T-helper 1 cell (primary cell): ENCODE measurements around the gene PIANP.
A peak's percentile ranks its signal among the peaks of the same experiment; 100 is the strongest.

Experiments
- DNase-seq, 5 donors: peaks; one replicate each; pipeline ENCODE4 v3.0.0-alpha.2; 2012 to 2020

PIANP gene

DNA sequence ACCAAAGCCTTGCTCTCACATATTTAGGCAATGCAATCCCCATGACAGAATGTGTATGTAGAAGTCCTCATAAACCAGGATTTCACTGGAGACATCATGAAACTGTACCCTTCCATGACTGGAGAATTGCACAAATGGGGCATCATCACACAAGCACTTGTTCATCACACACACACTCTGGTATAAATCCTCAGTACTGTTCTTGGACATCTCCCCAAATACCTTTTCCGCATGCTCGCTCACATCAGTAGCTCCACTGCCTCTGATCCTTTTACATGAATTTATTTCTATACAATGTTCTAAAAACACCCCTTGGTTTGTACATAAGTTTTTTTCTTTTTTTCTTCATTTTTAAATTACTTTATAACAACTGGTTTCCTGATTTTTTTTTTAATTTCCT is 34.4 kb downstream of the PIANP start:
- DNase-seq, result no peak

DNA sequence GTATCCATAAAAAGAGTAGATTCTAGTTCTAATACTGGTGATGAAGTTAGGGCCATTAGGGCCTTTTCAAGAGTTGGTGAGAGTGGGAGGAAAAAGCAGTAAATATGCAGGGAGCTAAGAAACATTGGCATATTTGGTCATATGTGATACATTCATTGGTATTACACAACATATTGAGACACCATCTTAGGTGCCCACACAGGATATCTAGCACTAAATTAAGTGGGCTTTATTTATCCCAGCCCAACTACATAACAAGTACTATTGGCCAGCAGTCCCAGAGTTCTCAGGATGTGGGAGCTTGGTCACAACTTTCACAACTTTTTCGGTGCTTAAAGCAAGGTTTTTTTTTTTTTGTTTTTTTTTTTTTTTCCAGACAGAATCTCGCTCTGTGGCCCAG is 35.7 kb downstream of the PIANP start:
- DNase-seq, result no peak

GRCh38 chr12:6662906-6663742 is 37.5 kb downstream of the PIANP start, which contains the start of gene ING4:
ING4 (minus strand) TSS chr12:6663119; CDS start chr12:6663101, 18 bp downstream.
- peak; percentile 90 to 100 (median 95) for DNase-seq

- DNase-seq, result no peak
Measured at GRCh38 chr12:6662602-6662905, 38.1 kb downstream of the PIANP start.

GRCh38 chr12:6653987-6654386 is 46.6 kb downstream of the PIANP start:
- no peak for DNase-seq

DNA sequence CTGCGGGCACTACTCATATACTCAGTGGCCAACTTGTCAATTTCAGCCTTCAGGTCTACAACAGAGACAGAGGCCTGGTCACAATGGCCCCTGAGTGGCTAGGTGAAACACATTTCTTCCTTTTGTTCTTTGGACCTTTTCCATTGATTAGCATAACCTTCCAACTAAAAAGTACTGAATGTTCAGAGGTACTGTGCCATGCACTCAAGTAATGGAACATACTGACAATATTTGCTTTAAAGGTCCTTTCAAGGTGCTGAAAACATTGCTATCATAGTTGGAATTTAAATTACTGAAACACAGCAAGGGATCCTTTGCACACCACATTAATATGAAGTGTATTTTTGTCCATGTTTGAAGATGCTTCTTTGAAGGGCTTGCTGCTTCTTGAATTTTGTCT is 47.3 kb downstream of the PIANP start:
- no peak for DNase-seq

DNA sequence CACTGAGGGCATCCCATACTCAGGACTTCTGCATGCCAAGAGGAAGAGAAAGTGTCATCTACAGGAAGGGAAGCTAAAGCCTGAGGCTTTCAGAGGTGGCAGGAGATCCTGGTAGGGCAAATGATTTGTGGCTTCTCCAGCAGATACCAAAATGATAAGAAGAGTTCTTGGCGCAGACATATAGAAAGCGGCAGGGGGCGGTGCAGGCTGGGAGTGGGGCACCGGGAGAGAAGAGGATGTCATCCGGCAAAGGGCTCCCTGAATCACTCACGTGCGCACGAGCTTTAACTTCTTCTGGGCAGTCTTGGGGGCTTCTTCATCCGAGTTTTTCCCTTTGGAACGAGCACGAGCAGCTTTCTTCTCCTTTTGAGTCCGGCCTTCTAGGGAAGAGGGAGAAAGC is 48.2 kb downstream of the PIANP start:
- no peak for DNase-seq

DNA sequence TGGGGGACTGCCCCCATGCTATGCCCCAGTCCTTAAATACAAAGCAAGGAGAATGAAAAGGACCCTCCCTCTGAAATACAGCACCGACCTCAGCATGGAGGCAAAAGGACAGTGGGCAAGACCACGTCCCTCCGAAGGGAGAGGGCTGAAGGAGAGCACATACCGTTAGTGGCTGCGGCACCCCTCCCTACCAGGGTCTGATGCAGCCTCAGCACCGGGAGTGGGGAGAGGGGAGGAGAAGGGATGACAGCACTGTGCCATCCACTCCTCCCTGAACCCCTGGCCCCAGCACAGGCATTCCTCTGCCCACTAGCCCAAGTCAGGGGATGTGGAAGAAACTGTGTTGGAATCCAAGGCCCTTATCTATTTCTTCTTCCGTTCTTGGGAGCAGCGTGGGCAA is 49.8 kb downstream of the PIANP start:
- DNase-seq, result no peak

DNA sequence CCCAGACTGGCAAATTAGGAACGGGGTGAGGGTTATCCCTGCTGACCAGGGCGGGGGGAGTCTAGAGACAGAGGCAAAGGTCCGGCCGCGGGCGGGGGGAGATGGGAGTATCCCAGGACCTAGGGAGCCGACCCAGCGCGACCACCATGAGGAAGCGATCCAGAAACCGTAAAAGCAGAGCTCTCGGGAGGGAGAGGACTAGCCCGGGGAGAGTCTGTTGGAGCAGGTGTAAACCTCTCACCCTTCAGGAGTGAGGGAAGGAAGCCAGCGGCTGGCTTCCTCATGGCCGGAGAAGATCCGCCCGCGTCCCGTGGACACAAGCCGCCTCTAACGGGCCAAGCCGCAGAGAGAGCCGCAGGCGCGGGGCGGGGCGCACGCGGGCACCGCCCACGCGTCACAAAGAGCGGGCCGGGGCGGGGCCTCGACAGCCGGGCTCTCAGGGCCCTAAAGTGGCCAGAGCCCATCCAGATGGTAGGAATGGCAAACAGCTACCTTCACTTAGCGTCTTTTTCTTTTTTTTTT is 53.5 kb downstream of the PIANP start, which contains the start of gene ACRBP:
Gene ACRBP, minus strand, starts transcription at position 350 of the 522 bp plus-strand sequence. Its CDS starts 66 bp downstream, at position 284.
- DNase-seq, result peak in 2 of 5 donors; percentile 22 to 37

GRCh38 chr12:6646276-6647082 is 54.1 kb downstream of the PIANP start:
- DNase-seq, result no peak

DNA sequence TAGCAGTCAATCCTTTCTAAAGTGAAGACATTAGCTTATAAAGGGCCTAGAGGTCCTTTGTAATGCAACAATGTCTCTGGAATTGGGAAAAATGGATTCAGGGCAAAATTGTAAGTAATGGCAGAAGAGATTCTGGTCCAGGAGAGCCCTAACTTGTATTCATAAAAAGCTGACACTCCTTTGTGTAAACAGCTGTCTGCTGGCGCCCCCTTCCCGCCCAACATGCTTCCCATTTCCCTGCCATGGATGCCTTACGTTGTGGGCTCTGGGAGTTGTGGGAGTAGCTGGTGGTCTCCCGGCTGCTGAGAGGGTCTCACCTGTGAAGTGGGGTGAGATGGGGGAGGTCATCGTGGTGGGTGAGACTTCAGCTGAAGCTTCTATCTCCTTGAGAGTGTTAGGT is 55.7 kb downstream of the PIANP start:
- DNase-seq, result no peak

GRCh38 chr12:6644257-6644596 is 56.4 kb downstream of the PIANP start:
- no peak for DNase-seq
